ENCODE results near the gene TNP1.

DNA sequence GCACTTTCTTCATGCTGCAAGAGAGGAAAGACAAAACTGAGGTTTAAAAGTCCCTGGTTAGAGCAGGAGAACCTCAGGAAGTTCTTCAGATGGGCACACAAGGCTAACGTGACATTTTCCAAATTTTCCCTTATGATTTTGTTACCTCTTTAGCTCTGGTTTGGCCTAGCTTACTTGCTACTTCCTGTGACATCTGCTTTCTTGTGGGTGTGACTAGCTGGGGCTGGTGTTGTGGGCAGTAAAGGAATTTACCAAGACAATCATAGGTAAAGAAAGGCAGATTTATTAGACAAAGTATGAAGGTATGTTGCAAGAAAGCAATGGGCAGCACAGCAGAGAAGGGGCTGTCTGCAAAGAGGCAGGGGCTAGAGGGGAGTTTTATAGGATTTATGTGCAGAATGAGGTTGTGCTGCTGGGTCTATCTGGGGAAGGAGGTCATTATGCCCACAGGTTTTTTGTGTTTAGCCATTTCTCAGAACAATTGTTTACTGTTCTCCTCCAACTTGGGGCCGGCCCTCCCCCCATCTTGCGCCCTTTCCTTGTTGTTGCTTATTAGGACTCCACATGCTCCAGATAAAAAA, 6.7 kb upstream of the TNP1 start:
- TF ChIP-seq, protein P1, sequence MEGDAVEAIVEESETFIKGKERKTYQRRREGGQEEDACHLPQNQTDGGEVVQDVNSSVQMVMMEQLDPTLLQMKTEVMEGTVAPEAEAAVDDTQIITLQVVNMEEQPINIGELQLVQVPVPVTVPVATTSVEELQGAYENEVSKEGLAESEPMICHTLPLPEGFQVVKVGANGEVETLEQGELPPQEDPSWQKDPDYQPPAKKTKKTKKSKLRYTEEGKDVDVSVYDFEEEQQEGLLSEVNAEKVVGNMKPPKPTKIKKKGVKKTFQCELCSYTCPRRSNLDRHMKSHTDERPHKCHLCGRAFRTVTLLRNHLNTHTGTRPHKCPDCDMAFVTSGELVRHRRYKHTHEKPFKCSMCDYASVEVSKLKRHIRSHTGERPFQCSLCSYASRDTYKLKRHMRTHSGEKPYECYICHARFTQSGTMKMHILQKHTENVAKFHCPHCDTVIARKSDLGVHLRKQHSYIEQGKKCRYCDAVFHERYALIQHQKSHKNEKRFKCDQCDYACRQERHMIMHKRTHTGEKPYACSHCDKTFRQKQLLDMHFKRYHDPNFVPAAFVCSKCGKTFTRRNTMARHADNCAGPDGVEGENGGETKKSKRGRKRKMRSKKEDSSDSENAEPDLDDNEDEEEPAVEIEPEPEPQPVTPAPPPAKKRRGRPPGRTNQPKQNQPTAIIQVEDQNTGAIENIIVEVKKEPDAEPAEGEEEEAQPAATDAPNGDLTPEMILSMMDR (conservative IDR thresholded peaks at IDR 0.05 in 1 of 2, IDR thresholded peaks at IDR 0.05 in 1 of 2; ENCODE audit: low read depth in 1 of 2, low read length in 2 of 2): no peak
- no peak for TF ChIP-seq EZH2 (IDR thresholded peaks at IDR 0.05; ENCODE audit: low read length, missing control alignments)

All from fibroblast of lung (primary cell).